GM21576 (cell line): ENCODE results near the gene KRT6B.
"Not testable (repeated sequence)": the region's sequence is repeated elsewhere in the genome, so short reads cannot be mapped to it uniquely, and the experiment has no call there.

Experiments used
- ATAC-seq: cut with Tn5 transposase; IDR thresholded peaks from one replicate; pipeline ENCODE4 v1.9.1; 2021; ENCODE audit warnings: mild to moderate bottlenecking, moderate library complexity; ENCODE audit not compliant: unreplicated experiment

Gene KRT6B

GRCh38 chr12:52415870-52416750 lies 35.8 kb downstream of the KRT6B start:
- no peak for ATAC-seq

DNA sequence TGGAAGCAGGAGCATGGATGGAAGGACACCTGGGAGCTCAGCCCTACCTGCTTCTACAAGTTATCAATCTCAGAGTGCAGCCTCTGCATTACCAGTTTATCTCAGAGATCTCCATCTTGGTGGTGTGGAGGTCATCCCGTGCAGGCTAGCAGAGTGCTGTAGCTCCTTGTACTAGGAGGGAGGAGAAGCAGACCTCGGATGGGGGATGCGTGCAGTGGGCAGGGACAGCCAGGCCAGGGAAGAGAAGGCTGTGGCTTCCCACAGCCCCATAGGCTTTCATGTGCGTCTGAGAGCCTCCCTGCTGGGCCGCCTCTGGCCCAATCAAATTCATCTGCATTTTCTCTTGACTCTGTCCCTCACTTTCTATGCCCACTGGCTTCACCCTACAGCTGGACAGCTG lies 37.0 kb downstream of the KRT6B start:
- no peak for ATAC-seq

DNA sequence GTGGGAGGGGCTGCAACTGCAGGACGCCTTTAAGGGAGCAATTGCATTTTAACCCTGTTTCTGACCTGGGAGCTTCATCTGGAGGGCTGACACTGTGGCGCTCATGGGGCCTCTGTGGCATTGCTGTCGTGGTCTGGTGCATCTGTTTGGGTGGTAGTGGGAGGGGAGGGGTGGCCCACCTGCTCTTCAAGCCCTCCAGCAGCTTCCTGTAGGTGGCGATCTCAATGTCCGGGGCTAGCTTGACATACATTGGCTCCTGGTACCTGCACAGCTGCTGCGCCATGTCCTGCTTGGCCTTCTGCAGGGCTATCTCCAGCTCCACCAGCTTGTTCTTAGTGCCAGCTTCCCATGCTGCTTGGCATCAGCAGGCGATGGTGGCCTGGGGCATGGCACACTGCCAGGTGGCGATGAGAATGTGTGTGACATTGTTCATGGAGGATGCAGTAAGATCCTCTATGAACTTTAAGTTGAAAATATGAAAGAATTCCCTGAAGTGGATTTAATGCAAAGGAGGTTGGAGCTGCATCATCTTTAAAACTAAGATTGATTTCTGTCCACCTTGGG lies 38.1 kb downstream of the KRT6B start:
- ATAC-seq: no peak

- no peak for ATAC-seq
Measured at GRCh38 chr12:52413202-52413601, 38.7 kb downstream of the KRT6B start.

- ATAC-seq: no peak
Measured at GRCh38 chr12:52411815-52412214, 40.1 kb downstream of the KRT6B start.

- ATAC-seq: not testable (repeated sequence)
Measured at GRCh38 chr12:52410589-52411248, 41.2 kb downstream of the KRT6B start.

GRCh38 chr12:52407918-52408317 lies 44.0 kb downstream of the KRT6B start:
- ATAC-seq: no peak

DNA sequence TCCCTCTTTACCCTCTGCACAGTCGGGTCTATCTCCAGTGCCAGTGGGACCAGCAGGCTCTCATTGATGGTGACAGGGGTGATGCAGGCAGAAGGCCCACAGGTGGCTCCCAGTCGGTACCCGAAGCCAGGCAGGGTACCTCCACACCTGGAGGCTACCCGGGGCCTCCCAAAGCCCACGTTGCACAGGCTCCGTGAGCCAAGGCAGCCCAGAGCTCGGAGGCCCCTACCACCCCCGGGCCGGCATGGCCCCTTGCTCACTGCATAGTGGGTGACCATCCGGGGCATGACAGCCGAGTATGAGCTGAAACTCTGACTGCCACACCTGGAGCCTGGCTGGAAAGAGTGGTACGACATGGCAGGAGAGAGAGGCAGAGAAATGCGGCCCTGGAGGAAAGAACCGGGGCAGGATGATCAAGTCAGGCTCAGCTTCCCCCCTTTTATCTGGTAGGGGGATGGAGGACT lies 46.0 kb downstream of the KRT6B start, which contains the start of gene KRT82:
Gene KRT82, minus strand, starts transcription at position 414 of the 464 bp plus-strand sequence. Its CDS starts 58 bp downstream, at position 356.
- no peak for ATAC-seq

DNA sequence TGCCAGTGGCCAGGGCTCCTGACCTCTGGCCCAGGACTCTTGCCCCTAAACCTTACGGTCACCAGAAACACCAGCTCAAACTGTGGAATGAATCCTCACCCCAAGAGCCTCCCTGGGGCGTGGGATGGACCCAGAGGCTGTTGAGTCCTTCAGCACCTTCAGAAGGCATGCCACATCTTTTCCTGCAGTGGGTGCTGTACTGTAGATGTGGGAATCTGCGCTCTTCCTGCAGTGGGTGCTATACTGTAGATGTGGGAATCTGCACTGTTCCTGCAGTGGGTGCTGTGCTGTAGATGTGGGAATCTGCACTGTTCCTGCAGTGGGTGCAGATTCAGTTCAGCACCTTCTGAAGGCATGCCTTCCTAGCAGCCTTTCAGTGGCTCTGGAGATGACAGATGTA lies 47.0 kb downstream of the KRT6B start:
- ATAC-seq: no peak

DNA sequence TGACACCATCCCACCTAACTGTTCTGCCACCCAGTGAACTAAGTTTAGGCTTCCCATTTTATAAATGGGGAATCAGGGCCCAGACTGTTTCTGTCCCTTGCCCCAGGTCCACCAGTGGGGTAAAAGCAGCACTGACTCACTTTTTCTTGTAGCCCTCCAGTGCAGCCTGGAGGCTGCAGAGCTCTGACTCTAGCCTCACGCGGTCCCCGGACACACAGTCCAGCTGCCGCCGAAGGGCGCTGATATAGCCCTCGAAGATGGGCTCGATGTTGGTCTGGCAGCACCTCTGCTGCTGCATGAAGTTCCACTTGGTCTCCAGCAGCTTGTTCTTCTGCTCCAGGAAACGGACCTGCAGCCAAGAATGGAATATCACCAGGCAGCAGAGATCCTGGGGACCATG lies 48.4 kb downstream of the KRT6B start:
- ATAC-seq: no peak

DNA sequence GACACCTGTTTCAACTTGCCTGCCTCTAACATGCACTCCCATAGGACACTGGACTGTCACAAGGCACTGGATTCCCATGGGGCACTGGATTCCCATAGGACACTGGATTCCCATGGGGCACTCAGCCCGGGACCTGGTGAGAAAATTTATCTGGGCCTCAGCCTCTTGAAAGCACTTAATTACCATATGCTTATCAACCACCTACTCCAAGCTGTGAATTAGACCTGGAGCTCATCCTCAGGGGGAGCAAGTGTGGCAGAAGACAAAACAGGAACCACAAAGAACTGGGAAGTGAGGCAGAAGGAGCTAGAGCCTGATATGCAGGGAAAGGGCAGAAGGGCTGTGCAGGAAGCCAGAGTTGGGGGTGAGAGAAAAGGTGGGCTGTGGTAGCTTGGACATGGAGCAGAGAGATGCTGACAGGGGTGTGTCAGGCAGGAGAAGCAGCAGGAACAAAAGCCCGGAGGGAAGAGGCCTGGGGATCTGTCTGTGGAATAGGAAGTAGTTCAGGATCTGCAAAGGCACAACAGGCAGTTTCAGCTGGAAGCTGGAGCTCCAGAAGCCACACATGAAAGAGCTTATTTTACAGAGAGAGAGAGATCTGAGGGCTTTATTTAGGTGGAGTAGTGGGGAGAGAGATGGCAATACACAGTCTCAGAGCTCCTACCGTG lies 48.9 kb downstream of the KRT6B start:
- no peak for ATAC-seq

DNA sequence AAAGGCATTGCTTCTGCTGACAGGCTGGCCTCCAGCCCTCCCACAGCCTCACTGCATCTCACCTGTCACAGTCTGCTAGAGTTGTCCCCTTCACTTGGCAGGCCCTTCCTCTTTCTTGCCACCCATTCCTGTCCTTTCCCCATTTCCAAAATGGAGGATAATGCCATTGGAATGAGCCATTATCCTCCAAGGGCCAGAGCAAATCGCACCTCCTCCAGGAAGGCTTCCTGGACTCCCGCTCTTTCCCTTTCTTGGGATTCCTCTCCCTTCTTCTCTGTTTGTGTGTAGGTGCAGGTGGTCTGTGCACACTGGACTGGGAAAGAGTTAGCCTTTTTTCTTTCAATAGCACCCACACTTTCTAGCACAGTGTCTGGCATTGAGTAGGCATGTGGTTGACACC lies 49.6 kb downstream of the KRT6B start:
- ATAC-seq: no peak

DNA sequence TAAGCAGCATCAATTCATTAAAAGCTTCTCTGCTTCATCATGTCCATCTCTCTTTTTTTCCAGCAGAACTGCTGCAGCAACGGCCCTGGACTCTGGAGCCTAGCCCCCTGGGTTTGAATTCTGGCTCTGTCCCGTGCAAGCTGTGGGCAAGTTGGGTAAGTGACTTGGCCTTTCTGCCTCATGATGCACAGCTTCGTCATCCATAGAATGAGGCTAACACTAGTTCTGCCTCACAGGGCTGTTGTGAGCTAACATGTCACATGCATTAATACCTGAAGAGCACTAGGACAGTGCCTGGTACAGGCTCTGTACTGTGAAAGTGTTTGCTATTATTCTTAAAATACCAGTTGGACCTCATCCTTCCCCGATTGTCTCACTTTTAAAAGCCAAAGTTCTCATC lies 50.0 kb downstream of the KRT6B start:
- no peak for ATAC-seq

DNA sequence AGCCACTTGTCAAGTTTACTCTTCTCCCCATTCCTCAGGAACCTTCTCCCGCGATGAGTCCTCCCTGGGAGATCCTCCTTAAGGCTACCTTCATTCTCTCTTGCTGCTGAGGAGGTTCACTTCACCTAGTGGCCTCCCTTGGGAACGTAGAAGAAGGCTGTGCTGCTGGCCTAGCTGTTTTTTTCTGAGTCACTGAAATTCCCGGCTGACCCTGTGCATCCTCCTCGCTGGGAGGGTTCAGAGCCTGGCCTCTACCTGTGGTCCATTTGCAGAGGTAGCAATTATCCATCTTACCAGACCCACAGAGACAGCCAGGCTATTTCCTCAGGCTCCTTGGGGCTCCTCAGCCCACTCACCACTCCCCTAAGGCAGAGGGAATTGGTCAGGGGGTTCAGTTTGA lies 50.4 kb downstream of the KRT6B start:
- ATAC-seq: no peak

DNA sequence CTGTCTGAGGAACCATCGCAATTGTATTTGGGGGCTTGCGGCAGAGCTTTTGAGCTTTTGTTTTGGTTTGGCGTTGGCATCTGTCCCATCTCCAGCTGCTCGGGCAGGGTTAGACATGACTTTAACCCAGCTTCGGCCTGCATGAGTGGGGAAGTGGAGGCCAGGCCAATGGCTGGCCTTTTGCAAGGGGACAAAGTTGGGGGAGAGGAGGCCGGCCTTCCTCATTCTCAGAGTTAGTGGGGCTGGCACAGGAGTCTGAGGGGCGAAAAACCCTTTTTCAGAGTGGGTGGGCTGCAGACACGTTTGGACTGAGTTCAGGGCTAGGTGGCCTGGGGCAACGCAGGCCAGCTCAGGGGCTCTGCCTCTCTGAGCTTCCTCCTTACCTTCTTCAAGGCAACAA lies 51.0 kb downstream of the KRT6B start:
- ATAC-seq: no peak

DNA sequence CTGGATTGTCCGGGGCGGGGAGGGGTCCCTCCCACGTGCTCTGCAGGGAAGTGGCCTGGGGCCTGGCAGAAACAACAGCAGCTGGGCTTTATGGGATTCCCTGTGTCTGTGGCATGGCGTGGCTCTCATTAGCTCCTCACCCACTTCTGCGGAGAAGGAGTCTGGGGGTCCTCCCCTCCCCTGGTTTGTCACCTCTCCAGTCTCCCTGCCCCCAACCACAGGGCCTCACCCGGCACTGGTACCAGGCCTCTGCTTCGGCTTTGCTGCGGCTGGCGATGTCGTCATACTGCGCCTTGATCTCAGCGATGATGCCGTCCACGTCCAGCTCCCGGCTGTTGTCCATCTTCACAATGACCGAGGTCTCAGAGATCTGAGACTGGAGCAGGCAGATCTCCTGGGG lies 52.2 kb downstream of the KRT6B start:
- ATAC-seq: no peak

DNA sequence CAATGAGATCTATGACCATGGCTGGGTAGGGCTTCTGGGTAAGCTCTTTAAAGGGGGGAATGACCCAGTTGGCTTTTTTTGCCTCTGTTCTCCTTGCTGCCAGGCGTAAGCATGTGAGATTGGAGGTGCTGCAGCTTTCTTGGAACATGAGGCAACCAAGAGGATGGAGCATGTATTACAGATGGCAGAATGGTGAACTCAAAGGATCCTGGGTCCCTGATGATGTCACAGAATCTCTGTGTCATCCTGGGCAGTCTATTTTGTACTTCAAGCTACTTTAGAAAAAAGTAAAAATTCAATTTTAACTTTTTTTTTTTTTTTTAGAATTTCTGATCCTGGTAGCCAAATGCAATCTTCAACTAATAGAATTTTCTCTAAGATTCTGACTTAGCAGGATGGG lies 53.8 kb downstream of the KRT6B start:
- no peak for ATAC-seq

DNA sequence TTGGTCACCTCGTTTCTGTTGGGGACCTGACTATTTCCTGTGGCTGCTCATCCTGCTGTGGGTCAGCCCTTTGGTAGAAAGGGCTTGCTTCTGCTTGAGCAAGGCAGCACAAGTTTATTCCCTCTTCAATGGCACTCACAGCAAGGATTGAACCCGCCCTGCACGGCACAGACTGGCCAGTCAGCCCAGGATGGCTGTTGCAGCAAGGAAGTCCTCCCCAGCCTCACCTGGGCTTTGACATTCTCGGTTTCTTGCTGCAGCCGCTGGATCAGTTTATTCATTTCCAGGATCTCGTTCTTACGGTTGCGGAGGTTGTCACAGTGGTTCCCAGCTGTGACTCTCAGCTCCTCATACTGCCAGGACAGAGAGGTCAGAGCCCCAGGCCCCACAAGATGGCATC lies 55.3 kb downstream of the KRT6B start:
- ATAC-seq: no peak
